Cerebellar cortex (tissue), 1 donor: ENCODE results near the gene DHRS3.
A peak's percentile ranks its signal among the peaks of the same experiment; 100 is the strongest.

Experiments
- DNase-seq: peaks from one replicate; pipeline ENCODE4 v3.0.0-alpha.2; 2015; ENCODE audit warnings: low spot score

DHRS3 gene

GRCh38 chr1:12616709-12617373, 1.2 kb downstream of the DHRS3 start:
- no peak for DNase-seq

- DNase-seq: peak; percentile 25
Measured at GRCh38 chr1:12615865-12616708, 1.9 kb downstream of the DHRS3 start.

GRCh38 chr1:12615159-12615864, 2.7 kb downstream of the DHRS3 start:
- DNase-seq: no peak

- DNase-seq: no peak
Measured at GRCh38 chr1:12614402-12615158, 3.4 kb downstream of the DHRS3 start.

- DNase-seq: no peak
Measured at GRCh38 chr1:12613180-12613579, 4.8 kb downstream of the DHRS3 start.

GRCh38 chr1:12610941-12611340, 7.1 kb downstream of the DHRS3 start:
- DNase-seq: no peak

- no peak for DNase-seq
Measured at GRCh38 chr1:12610305-12610935, 7.6 kb downstream of the DHRS3 start.

- DNase-seq: no peak
Measured at GRCh38 chr1:12609469-12610003, 8.5 kb downstream of the DHRS3 start.

- DNase-seq: no peak
Measured at GRCh38 chr1:12608311-12608957, 9.6 kb downstream of the DHRS3 start.

GRCh38 chr1:12607263-12607662, 10.7 kb downstream of the DHRS3 start:
- no peak for DNase-seq

GRCh38 chr1:12604986-12605385, 13.0 kb downstream of the DHRS3 start:
- no peak for DNase-seq

- no peak for DNase-seq
Measured at GRCh38 chr1:12604114-12604874, 13.7 kb downstream of the DHRS3 start.

- no peak for DNase-seq
Measured at GRCh38 chr1:12603224-12603623, 14.8 kb downstream of the DHRS3 start.

- DNase-seq: no peak
Measured at GRCh38 chr1:12602659-12603024, 15.4 kb downstream of the DHRS3 start.

GRCh38 chr1:12601700-12602658, 16.0 kb downstream of the DHRS3 start:
- no peak for DNase-seq

- peak; percentile 44 for DNase-seq
Measured at GRCh38 chr1:12600880-12601633, 17.0 kb downstream of the DHRS3 start.

- DNase-seq: no peak
Measured at GRCh38 chr1:12600335-12600734, 17.7 kb downstream of the DHRS3 start.

- DNase-seq: no peak
Measured at GRCh38 chr1:12599657-12600056, 18.4 kb downstream of the DHRS3 start.
